GM23248 (cell line): ENCODE results near the gene SLAMF7. TPM values are rescaled to one million over a fixed set of nuclear protein-coding genes. Genes with fewer than 3 reads are reported as not detected.

Source experiments
- DNase-seq: peaks from one replicate; pipeline ENCODE4 v3.0.0-alpha.2; 2015
- H2AFZ ChIP-seq: fragments of 200-600 bp; sonication (generic); 2 replicates; pipeline ENCODE4 v1.6.1; 2016; ENCODE audit warnings: antibody characterized with exemption
- H3F3A ChIP-seq: fragments of 200-600 bp; sonication (generic); 2 replicates; pipeline ENCODE4 v1.6.1; 2016; ENCODE audit warnings: mild to moderate bottlenecking, antibody characterized with exemption, mixed run types; ENCODE audit not compliant: insufficient read depth
- H3K27ac ChIP-seq: fragments of 200-600 bp; sonication (generic); 2 replicates; pipeline ENCODE4 v1.5.1; 2016; ENCODE audit warnings: mild to moderate bottlenecking
- H3K27me3 ChIP-seq: fragments of 200-600 bp; sonication (generic); replicated peaks from 2 replicates; pipeline ENCODE4 v1.6.1; 2016; ENCODE audit warnings: mild to moderate bottlenecking; ENCODE audit not compliant: insufficient read depth
- H3K36me3 ChIP-seq: fragments of 200-600 bp; sonication (generic); 2 replicates; pipeline ENCODE4 v1.6.1; 2016; ENCODE audit warnings: low read depth, mild to moderate bottlenecking
- H3K4me1 ChIP-seq: fragments of 200-600 bp; sonication (generic); 2 replicates; pipeline ENCODE4 v1.6.1; 2016; ENCODE audit warnings: mild to moderate bottlenecking; ENCODE audit not compliant: insufficient read depth
- H3K4me2 ChIP-seq: fragments of 200-600 bp; sonication (generic); one replicate; pipeline ENCODE4 v1.6.1; 2016; ENCODE audit warnings: mild to moderate bottlenecking; ENCODE audit not compliant: unreplicated experiment
- H3K4me3 ChIP-seq: fragments of 200-600 bp; sonication (generic); 2 replicates; pipeline ENCODE4 v1.5.1; 2016; ENCODE audit warnings: mild to moderate bottlenecking
- H3K79me2 ChIP-seq: fragments of 200-600 bp; sonication (generic); 2 replicates; pipeline ENCODE4 v1.6.1; 2016; ENCODE audit warnings: mild to moderate bottlenecking; ENCODE audit not compliant: insufficient read depth
- H3K9ac ChIP-seq: fragments of 200-600 bp; sonication (generic); 2 replicates; pipeline ENCODE4 v1.6.1; 2016; ENCODE audit warnings: mild to moderate bottlenecking
- H3K9me2 ChIP-seq: fragments of 200-600 bp; sonication (generic); 2 replicates; pipeline ENCODE4 v1.6.1; 2016; ENCODE audit warnings: mixed run types, mild to moderate bottlenecking, moderate library complexity; ENCODE audit not compliant: insufficient read depth
- H3K9me3 ChIP-seq: fragments of 200-600 bp; sonication (generic); one replicate; pipeline ENCODE4 v1.6.1; 2017; ENCODE audit warnings: low read depth
- H4K20me1 ChIP-seq: fragments of 200-600 bp; sonication (generic); 2 replicates; pipeline ENCODE4 v1.6.0; 2016; ENCODE audit not compliant: insufficient read depth
- EZH2 ChIP-seq: fragments of 200-600 bp; sonication (generic); IDR thresholded peaks from 2 replicates; pipeline ENCODE4 v1.6.1; 2018; ENCODE audit warnings: antibody characterized with exemption, mild to moderate bottlenecking; ENCODE audit not compliant: insufficient read depth, poor library complexity, severe bottlenecking
- EZH2phosphoT487 ChIP-seq: fragments of 200-600 bp; sonication (generic); IDR thresholded peaks from 2 replicates; pipeline ENCODE4 v1.6.1; 2018; ENCODE audit warnings: antibody characterized with exemption, moderate library complexity, mild to moderate bottlenecking, low read depth; ENCODE audit not compliant: insufficient read depth
- WGBS, 2 experiments: methylation state at CpG; one replicate each; pipeline ENCODE4 v1.1.6; 2015 to 2017; ENCODE audit warnings: low lambda C conversion rate in 2 of 2, low coverage in 1 of 2; ENCODE audit errors: missing lambda C conversion rate in 2 of 2; 5-methylcytosine and 5-hydroxymethylcytosine counted together
- in situ Hi-C: fragments of 300-500 bp; cut with MboI; formaldehyde crosslinking; loops from 2 replicates; pipeline ENCODE4 v1.15.0; 2020
- polyA plus RNA-seq: library from polyadenylated mRNA; unstranded; fragments of >200 nt; fragmentation: Nextera tagmentation; extraction: Ambion mirVana; gene quantifications from 2 replicates; pipeline ENCODE4 v1.2.1, GENCODE V29; 2016
- total RNA-seq: library from RNA; depleted of rRNA; stranded (reverse); fragments of >200 nt; shearing (Covaris generic); gene quantifications from 2 replicates; pipeline ENCODE4 v1.2.3, GENCODE V29; 2014

Gene SLAMF7
- total and polyA plus RNA-seq, 2 experiments from 2014 or later: not detected

GRCh38 chr1:160744852-160745520 lies 5.9 kb downstream of the SLAMF7 start:
- H3K9me3 ChIP-seq: no peaks in the 10 kb centered on the region
- H3K9ac ChIP-seq: no peak overlapping the region
- H3K27me3 ChIP-seq: no peaks in the 10 kb centered on the region; the same call in 1 of the 2 replicates
- H3K79me2 ChIP-seq: no peaks in the 10 kb centered on the region
- no peak overlapping the region for H3K4me2 ChIP-seq
- TF ChIP-seq EZH2: no peak
- no peak for TF ChIP-seq EZH2phosphoT487
- in situ Hi-C loops: no loop called here
- no peak overlapping the region for H3K4me3 ChIP-seq
- H3K36me3 ChIP-seq: no peaks in the 10 kb centered on the region
- no peak for DNase-seq
- no peak overlapping the region for H2AFZ ChIP-seq
- H4K20me1 ChIP-seq: no peaks in the 10 kb centered on the region
- H3K27ac ChIP-seq: no peak overlapping the region
- no peaks in the 10 kb centered on the region for H3K9me2 ChIP-seq
- no peaks in the 10 kb centered on the region for H3K4me1 ChIP-seq
- no peaks in the 10 kb centered on the region for H3F3A ChIP-seq
- WGBS, 2 experiments: 19 to 25% methylated on average over 5 of the region's 5 CpGs

GRCh38 chr1:160745551-160745950 lies 6.5 kb downstream of the SLAMF7 start:
- TF ChIP-seq EZH2 (no peak), EZH2phosphoT487 (no peak)
- WGBS, 2 experiments: 11 to 33% methylated on average over 1 of the region's 1 CpG
- no peaks in the 10 kb centered on the region for H3K9me2 ChIP-seq
- no peak overlapping the region for H3K27ac ChIP-seq
- no peaks in the 10 kb centered on the region for H4K20me1 ChIP-seq
- no peaks in the 10 kb centered on the region for H3F3A ChIP-seq
- H3K9me3 ChIP-seq: no peaks in the 10 kb centered on the region
- no peak overlapping the region for H3K9ac ChIP-seq
- no peaks in the 10 kb centered on the region for H3K79me2 ChIP-seq
- H2AFZ ChIP-seq: no peak overlapping the region
- H3K36me3 ChIP-seq: no peaks in the 10 kb centered on the region
- no peaks in the 10 kb centered on the region; the same call in 1 of the 2 replicates for H3K27me3 ChIP-seq
- H3K4me1 ChIP-seq: no peaks in the 10 kb centered on the region
- H3K4me2 ChIP-seq: no peak overlapping the region
- in situ Hi-C loops: no loop called here
- H3K4me3 ChIP-seq: no peak overlapping the region
- DNase-seq: no peak

- H3K9me2 ChIP-seq: no peaks in the 10 kb centered on the region
- no peak overlapping the region for H3K4me2 ChIP-seq
- H3K4me3 ChIP-seq: no peak overlapping the region
- H2AFZ ChIP-seq: no peak overlapping the region
- H3K27me3 ChIP-seq: no peaks in the 10 kb centered on the region; the same call in 1 of the 2 replicates
- no peaks in the 10 kb centered on the region for H3K4me1 ChIP-seq
- no peaks in the 10 kb centered on the region for H3K79me2 ChIP-seq
- 25 to 28% methylated on average over 7 of the region's 7 CpGs for WGBS, 2 experiments
- H3K9ac ChIP-seq: no peak overlapping the region
- TF ChIP-seq EZH2phosphoT487 (no peak), EZH2 (no peak)
- H3K27ac ChIP-seq: no peak overlapping the region
- no peaks in the 10 kb centered on the region for H3K9me3 ChIP-seq
- no peaks in the 10 kb centered on the region for H4K20me1 ChIP-seq
- DNase-seq: no peak
- H3K36me3 ChIP-seq: no peaks in the 10 kb centered on the region
- H3F3A ChIP-seq: no peaks in the 10 kb centered on the region
- in situ Hi-C loops: no loop called here
Observed at GRCh38 chr1:160746836-160747500, 7.9 kb downstream of the SLAMF7 start.

GRCh38 chr1:160747717-160748116 lies 8.7 kb downstream of the SLAMF7 start:
- no peaks in the 10 kb centered on the region for H3K9me2 ChIP-seq
- no peaks in the 10 kb centered on the region for H3F3A ChIP-seq
- in situ Hi-C loops: no loop called here
- H2AFZ ChIP-seq: no peak overlapping the region
- TF ChIP-seq EZH2phosphoT487 (no peak), EZH2 (no peak)
- H3K27me3 ChIP-seq: no peaks in the 10 kb centered on the region; the same call in 1 of the 2 replicates
- no peaks in the 10 kb centered on the region for H3K4me1 ChIP-seq
- no peak overlapping the region for H3K27ac ChIP-seq
- H3K9ac ChIP-seq: no peak overlapping the region
- H3K4me3 ChIP-seq: no peak overlapping the region
- no peak overlapping the region for H3K4me2 ChIP-seq
- H3K9me3 ChIP-seq: no peaks in the 10 kb centered on the region
- H3K36me3 ChIP-seq: no peaks in the 10 kb centered on the region
- H3K79me2 ChIP-seq: no peaks in the 10 kb centered on the region
- no peaks in the 10 kb centered on the region for H4K20me1 ChIP-seq
- DNase-seq: no peak
